ENCODE data around the gene UST.
"Not testable (repeated sequence)": the region's sequence is repeated elsewhere in the genome, so short reads cannot be mapped to it uniquely, and the experiment has no call there.

UST gene

GRCh38 chr6:148765898-148766808 is 19.3 kb downstream of the UST start:
- no peak for DNase-seq

- DNase-seq: no peak
These were observed 21.9 kb downstream of the UST start for GRCh38 chr6:148768646-148769270.

- DNase-seq: no peak
These were observed 22.6 kb downstream of the UST start for GRCh38 chr6:148769304-148769968.

- DNase-seq: no peak
These were observed 23.8 kb downstream of the UST start for GRCh38 chr6:148770408-148771211.

- no peak for DNase-seq
These were observed 24.4 kb downstream of the UST start for GRCh38 chr6:148771212-148771601.

GRCh38 chr6:148771896-148772554 is 25.2 kb downstream of the UST start:
- no peak for DNase-seq

GRCh38 chr6:148775161-148775560 is 28.3 kb downstream of the UST start:
- DNase-seq: no peak

GRCh38 chr6:148776321-148777308 is 29.8 kb downstream of the UST start:
- DNase-seq: no peak

GRCh38 chr6:148779142-148779562 is 32.3 kb downstream of the UST start:
- DNase-seq: no peak

- not testable (repeated sequence) for DNase-seq
These were observed 33.6 kb downstream of the UST start for GRCh38 chr6:148780423-148780822.

GRCh38 chr6:148780918-148781436 is 34.1 kb downstream of the UST start:
- DNase-seq: no peak

GRCh38 chr6:148789948-148790347 is 43.1 kb downstream of the UST start:
- DNase-seq: no peak

- DNase-seq: no peak
These were observed 43.6 kb downstream of the UST start for GRCh38 chr6:148790404-148790803.

- DNase-seq: no peak
These were observed 44.0 kb downstream of the UST start for GRCh38 chr6:148790817-148791216.

GRCh38 chr6:148791372-148791771 is 44.5 kb downstream of the UST start:
- DNase-seq: no peak

GRCh38 chr6:148793721-148794120 is 46.9 kb downstream of the UST start:
- DNase-seq: no peak

GRCh38 chr6:148794797-148795196 is 48.0 kb downstream of the UST start:
- no peak for DNase-seq

- no peak for DNase-seq
These were observed 48.7 kb downstream of the UST start for GRCh38 chr6:148795563-148795962.

GRCh38 chr6:148799647-148800046 is 52.8 kb downstream of the UST start:
- no peak for DNase-seq

- DNase-seq: no peak
These were observed 53.7 kb downstream of the UST start for GRCh38 chr6:148800536-148800935.

- no peak for DNase-seq
These were observed 57.1 kb downstream of the UST start for GRCh38 chr6:148803979-148804378.

Data from activated T-cell treated with anti-CD3 and anti-CD28 coated beads, Interleukin-2, amount 50 U/mL, for 48 hours (primary cell).